Measurements from ENCODE around the gene FAM107A.

Gene FAM107A

GRCh38 chr3:58577269-58577821, at the start of gene FAM107A:
Gene FAM107A (minus strand): TSS chr3:58577391. CDS start chr3:58569860, 7,531 bp downstream.
- DNase-seq (ENCODE audit: low read depth in 2 of 2), result no peak

GRCh38 chr3:58625196-58625824, 48.1 kb upstream of the FAM107A start:
- DNase-seq (ENCODE audit: low read depth in 2 of 2), result no peak

- no peak for DNase-seq (ENCODE audit: low read depth in 2 of 2)
Measured at GRCh38 chr3:58624550-58624949, 47.4 kb upstream of the FAM107A start.

- DNase-seq (ENCODE audit: low read depth in 2 of 2), result no peak
Measured at GRCh38 chr3:58623961-58624360, 46.8 kb upstream of the FAM107A start.

- no peak for DNase-seq (ENCODE audit: low read depth in 2 of 2)
Measured at GRCh38 chr3:58623478-58623877, 46.3 kb upstream of the FAM107A start.

- no peak for DNase-seq (ENCODE audit: low read depth in 2 of 2)
Measured at GRCh38 chr3:58622892-58623291, 45.7 kb upstream of the FAM107A start.

GRCh38 chr3:58622436-58622835, 45.2 kb upstream of the FAM107A start:
- DNase-seq (ENCODE audit: low read depth in 2 of 2), result no peak

GRCh38 chr3:58621086-58621830, 44.1 kb upstream of the FAM107A start:
- DNase-seq (ENCODE audit: low read depth in 2 of 2), result no peak

- no peak for DNase-seq (ENCODE audit: low read depth in 2 of 2)
Measured at GRCh38 chr3:58620421-58620820, 43.2 kb upstream of the FAM107A start.

GRCh38 chr3:58617338-58617761, 40.2 kb upstream of the FAM107A start:
- DNase-seq (ENCODE audit: low read depth in 2 of 2), result no peak

GRCh38 chr3:58613236-58614132, 36.3 kb upstream of the FAM107A start:
- no peak for DNase-seq (ENCODE audit: low read depth in 2 of 2)

- DNase-seq (ENCODE audit: low read depth in 2 of 2), result no peak
Measured at GRCh38 chr3:58612830-58613229, 35.6 kb upstream of the FAM107A start.

GRCh38 chr3:58609990-58610389, 32.8 kb upstream of the FAM107A start:
- DNase-seq (ENCODE audit: low read depth in 2 of 2), result no peak

- DNase-seq (ENCODE audit: low read depth in 2 of 2), result no peak
Measured at GRCh38 chr3:58608648-58609047, 31.5 kb upstream of the FAM107A start.

- no peak for DNase-seq (ENCODE audit: low read depth in 2 of 2)
Measured at GRCh38 chr3:58607816-58608215, 30.6 kb upstream of the FAM107A start.

- DNase-seq (ENCODE audit: low read depth in 2 of 2), result no peak
Measured at GRCh38 chr3:58606693-58607092, 29.5 kb upstream of the FAM107A start.

- DNase-seq (ENCODE audit: low read depth in 2 of 2), result no peak
Measured at GRCh38 chr3:58604031-58604430, 26.8 kb upstream of the FAM107A start.

GRCh38 chr3:58603606-58604005, 26.4 kb upstream of the FAM107A start:
- no peak for DNase-seq (ENCODE audit: low read depth in 2 of 2)

GRCh38 chr3:58597770-58598310, 20.6 kb upstream of the FAM107A start:
- DNase-seq (ENCODE audit: low read depth in 2 of 2), result no peak

- DNase-seq (ENCODE audit: low read depth in 2 of 2), result no peak
Measured at GRCh38 chr3:58596834-58597518, 19.8 kb upstream of the FAM107A start.

- DNase-seq (ENCODE audit: low read depth in 2 of 2), result no peak
Measured at GRCh38 chr3:58594117-58594516, 16.9 kb upstream of the FAM107A start.

Data from stimulated activated CD8-positive, alpha-beta memory T cell treated with anti-CD3 and anti-CD28 coated beads, Interleukin-15, amount 100 ng/mL, for 4 hours (primary cell).